GM21528 (cell line): Measurements from ENCODE around the gene STIL.
"Not testable (repeated sequence)": the region's sequence is repeated elsewhere in the genome, so short reads cannot be mapped to it uniquely, and the experiment has no call there.

Experiments used
- ATAC-seq: cut with Tn5 transposase; IDR thresholded peaks from one replicate; pipeline ENCODE4 v1.9.1; 2021; ENCODE audit warnings: mild to moderate bottlenecking, moderate library complexity; ENCODE audit not compliant: unreplicated experiment, low FRiP score

The STIL gene

DNA sequence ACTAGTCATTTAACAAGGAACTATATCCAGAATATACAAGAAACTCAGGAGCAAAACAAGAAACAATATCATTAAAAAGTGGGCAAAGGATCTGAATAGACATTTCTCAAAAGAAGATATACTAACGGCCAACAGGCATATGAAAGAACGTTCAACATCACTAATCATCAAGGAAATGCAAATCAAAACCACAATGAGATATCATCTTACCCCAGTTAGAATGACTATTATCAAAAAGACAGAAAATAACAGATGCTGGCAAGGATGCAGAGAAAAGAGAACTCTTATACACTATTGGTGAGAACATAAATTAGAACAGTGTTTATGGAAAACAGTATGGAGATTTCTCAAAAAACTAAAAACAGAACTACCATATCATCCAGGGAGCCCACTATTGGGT is 110.4 kb downstream of the STIL start:
- not testable (repeated sequence) for ATAC-seq

DNA sequence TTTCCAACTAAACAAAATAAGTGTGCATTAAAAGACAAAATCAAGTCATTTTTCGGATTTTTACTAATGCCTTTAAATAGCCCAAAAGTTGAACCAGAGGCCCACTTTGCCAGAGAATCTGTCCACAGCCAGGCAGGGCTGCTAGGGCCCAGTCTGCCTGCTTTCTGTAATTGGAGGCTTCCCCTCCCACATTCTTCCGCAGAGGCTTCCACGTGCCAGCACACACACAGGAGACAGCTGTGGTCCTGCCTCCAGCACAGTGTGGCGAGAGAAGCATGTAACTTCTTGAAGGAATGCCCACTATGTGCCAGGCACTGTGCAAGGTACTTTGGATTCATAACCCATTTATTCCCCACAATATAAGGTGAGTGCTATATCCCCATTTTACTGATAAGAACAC is 112.8 kb downstream of the STIL start:
- ATAC-seq, result no peak
